ENCODE results near the gene PSMF1.

DNA sequence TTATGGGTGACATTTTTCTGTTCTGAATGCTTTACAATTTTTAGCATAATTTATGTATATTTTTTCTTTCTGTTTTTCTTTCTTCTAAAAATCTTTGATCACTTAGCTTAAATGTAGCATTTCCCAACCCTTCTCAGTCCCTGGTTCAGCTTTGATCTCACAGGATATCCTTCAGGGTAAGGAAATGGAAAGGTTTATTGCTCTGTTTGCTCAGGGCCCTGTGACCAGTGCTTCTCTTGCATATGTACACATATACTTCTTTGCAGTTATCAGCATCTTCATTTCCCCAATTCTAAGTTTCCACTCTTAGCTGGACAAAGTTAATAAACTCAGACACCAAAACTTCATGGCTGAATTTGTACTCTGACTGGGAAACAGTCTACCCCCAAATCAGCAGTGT, 35.8 kb downstream of the PSMF1 start:
- TF ChIP-seq, protein P1, sequence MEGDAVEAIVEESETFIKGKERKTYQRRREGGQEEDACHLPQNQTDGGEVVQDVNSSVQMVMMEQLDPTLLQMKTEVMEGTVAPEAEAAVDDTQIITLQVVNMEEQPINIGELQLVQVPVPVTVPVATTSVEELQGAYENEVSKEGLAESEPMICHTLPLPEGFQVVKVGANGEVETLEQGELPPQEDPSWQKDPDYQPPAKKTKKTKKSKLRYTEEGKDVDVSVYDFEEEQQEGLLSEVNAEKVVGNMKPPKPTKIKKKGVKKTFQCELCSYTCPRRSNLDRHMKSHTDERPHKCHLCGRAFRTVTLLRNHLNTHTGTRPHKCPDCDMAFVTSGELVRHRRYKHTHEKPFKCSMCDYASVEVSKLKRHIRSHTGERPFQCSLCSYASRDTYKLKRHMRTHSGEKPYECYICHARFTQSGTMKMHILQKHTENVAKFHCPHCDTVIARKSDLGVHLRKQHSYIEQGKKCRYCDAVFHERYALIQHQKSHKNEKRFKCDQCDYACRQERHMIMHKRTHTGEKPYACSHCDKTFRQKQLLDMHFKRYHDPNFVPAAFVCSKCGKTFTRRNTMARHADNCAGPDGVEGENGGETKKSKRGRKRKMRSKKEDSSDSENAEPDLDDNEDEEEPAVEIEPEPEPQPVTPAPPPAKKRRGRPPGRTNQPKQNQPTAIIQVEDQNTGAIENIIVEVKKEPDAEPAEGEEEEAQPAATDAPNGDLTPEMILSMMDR (IDR thresholded peaks at IDR 0.05; ENCODE audit: poor library complexity, severe bottlenecking): no peak
- TF ChIP-seq POLR2AphosphoS5 (IDR thresholded peaks at IDR 0.05) (no peak), EP300 (conservative IDR thresholded peaks at IDR 0.05; ENCODE audit: poor library complexity, severe bottlenecking) (no peak), TAF1 (IDR thresholded peaks at IDR 0.05; ENCODE audit: low read depth) (no peak), EZH2 (IDR thresholded peaks at IDR 0.05; ENCODE audit: borderline replicate concordance, insufficient read depth, low read length, poor library complexity, severe bottlenecking) (no peak), SMC3 (conservative IDR thresholded peaks at IDR 0.05; ENCODE audit: poor library complexity) (no peak), RAD21 (conservative IDR thresholded peaks at IDR 0.05) (no peak), MXI1 (conservative IDR thresholded peaks at IDR 0.05; ENCODE audit: poor library complexity, severe bottlenecking) (no peak)
- TF ChIP-seq, protein P2, sequence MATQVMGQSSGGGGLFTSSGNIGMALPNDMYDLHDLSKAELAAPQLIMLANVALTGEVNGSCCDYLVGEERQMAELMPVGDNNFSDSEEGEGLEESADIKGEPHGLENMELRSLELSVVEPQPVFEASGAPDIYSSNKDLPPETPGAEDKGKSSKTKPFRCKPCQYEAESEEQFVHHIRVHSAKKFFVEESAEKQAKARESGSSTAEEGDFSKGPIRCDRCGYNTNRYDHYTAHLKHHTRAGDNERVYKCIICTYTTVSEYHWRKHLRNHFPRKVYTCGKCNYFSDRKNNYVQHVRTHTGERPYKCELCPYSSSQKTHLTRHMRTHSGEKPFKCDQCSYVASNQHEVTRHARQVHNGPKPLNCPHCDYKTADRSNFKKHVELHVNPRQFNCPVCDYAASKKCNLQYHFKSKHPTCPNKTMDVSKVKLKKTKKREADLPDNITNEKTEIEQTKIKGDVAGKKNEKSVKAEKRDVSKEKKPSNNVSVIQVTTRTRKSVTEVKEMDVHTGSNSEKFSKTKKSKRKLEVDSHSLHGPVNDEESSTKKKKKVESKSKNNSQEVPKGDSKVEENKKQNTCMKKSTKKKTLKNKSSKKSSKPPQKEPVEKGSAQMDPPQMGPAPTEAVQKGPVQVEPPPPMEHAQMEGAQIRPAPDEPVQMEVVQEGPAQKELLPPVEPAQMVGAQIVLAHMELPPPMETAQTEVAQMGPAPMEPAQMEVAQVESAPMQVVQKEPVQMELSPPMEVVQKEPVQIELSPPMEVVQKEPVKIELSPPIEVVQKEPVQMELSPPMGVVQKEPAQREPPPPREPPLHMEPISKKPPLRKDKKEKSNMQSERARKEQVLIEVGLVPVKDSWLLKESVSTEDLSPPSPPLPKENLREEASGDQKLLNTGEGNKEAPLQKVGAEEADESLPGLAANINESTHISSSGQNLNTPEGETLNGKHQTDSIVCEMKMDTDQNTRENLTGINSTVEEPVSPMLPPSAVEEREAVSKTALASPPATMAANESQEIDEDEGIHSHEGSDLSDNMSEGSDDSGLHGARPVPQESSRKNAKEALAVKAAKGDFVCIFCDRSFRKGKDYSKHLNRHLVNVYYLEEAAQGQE (IDR thresholded peaks at IDR 0.05; ENCODE audit: borderline replicate concordance): no peak
